AG09309 (cell line): ENCODE data around the gene CSF1R.

Source experiments
- DNase-seq: peaks from one replicate; pipeline ENCODE4 v3.0.0-alpha.2; 2010; ENCODE audit warnings: low read depth
- H3K4me3 ChIP-seq: 2 replicates; pipeline ENCODE4 v1.5.1; 2011; ENCODE audit warnings: mild to moderate bottlenecking, low read depth, low read length, moderate library complexity; ENCODE audit not compliant: control insufficient read depth
- TF ChIP-seq, protein P1 (sequence below): IDR thresholded peaks from 2 replicates; pipeline ENCODE4 v1.5.1; 2011; ENCODE audit warnings: mild to moderate bottlenecking, low read depth, low read length, inconsistent platforms; ENCODE audit not compliant: insufficient read depth, control insufficient read depth; ENCODE audit errors: missing control alignments

CSF1R gene

DNA sequence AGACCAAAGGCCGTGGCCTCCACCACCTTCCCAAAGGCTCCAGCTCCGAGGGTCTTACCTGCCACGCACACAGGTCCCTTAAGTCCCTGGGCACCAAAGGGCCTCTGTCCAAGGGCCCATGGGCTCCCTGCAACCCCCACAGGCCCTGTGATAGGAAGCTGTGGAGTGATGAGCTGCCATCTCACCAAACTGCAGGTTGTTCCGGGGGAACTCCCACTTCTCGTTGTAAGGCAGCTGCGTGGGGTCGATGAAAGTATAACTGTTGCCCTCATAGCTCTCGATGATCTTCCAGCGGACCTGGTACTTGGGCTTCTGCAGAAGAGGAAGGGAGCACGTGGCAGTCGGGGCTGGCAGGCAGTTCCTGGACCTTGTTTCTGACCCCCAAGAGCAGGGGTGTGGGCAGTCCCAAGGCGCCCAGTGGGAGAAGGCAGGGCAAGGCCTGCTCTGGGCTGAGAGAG is 24.8 kb downstream of the CSF1R start:
- TF ChIP-seq, protein P1, sequence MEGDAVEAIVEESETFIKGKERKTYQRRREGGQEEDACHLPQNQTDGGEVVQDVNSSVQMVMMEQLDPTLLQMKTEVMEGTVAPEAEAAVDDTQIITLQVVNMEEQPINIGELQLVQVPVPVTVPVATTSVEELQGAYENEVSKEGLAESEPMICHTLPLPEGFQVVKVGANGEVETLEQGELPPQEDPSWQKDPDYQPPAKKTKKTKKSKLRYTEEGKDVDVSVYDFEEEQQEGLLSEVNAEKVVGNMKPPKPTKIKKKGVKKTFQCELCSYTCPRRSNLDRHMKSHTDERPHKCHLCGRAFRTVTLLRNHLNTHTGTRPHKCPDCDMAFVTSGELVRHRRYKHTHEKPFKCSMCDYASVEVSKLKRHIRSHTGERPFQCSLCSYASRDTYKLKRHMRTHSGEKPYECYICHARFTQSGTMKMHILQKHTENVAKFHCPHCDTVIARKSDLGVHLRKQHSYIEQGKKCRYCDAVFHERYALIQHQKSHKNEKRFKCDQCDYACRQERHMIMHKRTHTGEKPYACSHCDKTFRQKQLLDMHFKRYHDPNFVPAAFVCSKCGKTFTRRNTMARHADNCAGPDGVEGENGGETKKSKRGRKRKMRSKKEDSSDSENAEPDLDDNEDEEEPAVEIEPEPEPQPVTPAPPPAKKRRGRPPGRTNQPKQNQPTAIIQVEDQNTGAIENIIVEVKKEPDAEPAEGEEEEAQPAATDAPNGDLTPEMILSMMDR: no peak
- DNase-seq: no peak
- no peak overlapping the region for H3K4me3 ChIP-seq

DNA sequence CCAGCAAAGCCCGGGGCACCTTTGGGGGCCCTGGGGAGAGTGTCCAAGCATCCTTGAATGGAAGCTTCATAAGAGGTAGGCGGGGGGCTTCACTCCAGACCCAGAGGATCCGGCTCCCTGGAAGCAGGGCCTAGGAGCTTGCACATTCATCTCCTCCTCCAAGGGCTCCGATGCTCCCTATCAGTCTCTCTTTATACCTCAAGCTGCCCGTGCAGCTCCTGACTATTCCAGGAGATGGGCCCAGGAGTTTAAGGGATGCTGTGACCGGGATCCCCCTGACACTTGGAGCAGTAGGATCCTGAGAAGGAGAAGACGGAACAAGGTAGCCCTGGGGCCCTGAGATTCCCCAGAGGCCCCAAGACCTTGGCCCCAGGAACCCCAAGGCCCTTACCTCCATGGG is 25.9 kb downstream of the CSF1R start:
- H3K4me3 ChIP-seq: no peak overlapping the region
- TF ChIP-seq, protein P1: no peak
- DNase-seq: no peak

- no peak overlapping the region for H3K4me3 ChIP-seq
- no peak for DNase-seq
- TF ChIP-seq, protein P1: no peak
Observed at GRCh38 chr5:150059623-150060022, 26.7 kb downstream of the CSF1R start.

GRCh38 chr5:150058480-150059126 is 27.8 kb downstream of the CSF1R start:
- H3K4me3 ChIP-seq: no peak overlapping the region
- no peak for DNase-seq
- TF ChIP-seq, protein P1: no peak

DNA sequence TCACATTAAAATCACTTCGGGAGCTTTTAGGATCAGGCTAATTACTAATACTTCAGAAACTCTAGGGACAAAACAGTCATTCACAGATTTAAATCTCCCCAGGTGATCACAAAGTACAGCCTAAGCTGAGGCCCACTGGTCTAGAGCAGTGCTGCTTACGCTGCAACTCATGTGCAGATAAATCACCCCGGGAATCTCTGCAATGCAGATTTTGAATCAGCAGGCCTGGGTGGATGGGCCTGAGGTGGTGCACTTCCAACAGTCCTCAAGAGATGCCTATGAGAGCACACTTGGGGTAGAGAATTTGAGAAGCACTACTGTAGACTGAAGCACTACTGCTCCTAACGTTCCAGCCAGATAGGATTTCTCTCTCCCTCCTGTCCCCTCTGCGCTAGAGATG is 28.4 kb downstream of the CSF1R start:
- no peak overlapping the region for H3K4me3 ChIP-seq
- no peak for DNase-seq
- TF ChIP-seq, protein P1: no peak

GRCh38 chr5:150057511-150057910 is 28.8 kb downstream of the CSF1R start:
- TF ChIP-seq, protein P1: no peak
- no peak overlapping the region for H3K4me3 ChIP-seq
- no peak for DNase-seq
